HG03354 (cell line): Measurements from ENCODE around the gene MUC12.
"Not testable (repeated sequence)": the region's sequence is repeated elsewhere in the genome, so short reads cannot be mapped to it uniquely, and the experiment has no call there.

Experiments used
- ATAC-seq: cut with Tn5 transposase; IDR thresholded peaks from one replicate; pipeline ENCODE4 v1.9.1; 2021; ENCODE audit warnings: mild to moderate bottlenecking; ENCODE audit not compliant: unreplicated experiment, poor library complexity, severe bottlenecking

The MUC12 gene

DNA sequence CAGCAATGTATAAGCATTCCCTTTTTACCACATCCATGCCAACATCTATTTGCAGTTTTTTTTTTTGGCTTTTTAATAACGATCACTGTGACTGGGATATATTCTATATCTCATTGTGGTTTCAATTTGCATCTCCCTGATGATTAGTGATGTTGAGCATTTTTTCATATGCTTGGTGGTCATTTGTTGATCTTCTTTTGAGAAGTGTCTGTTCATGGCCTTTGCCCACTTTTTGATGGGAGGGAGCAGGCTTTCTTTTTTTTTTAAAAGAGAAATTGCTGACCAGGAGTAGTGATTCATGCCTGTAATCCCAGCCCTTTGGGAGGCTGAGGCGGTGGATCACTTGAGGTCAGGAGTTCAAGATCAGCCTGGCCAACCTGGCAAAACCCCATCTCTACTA, 54.5 kb downstream of the MUC12 start:
- ATAC-seq: no peak

DNA sequence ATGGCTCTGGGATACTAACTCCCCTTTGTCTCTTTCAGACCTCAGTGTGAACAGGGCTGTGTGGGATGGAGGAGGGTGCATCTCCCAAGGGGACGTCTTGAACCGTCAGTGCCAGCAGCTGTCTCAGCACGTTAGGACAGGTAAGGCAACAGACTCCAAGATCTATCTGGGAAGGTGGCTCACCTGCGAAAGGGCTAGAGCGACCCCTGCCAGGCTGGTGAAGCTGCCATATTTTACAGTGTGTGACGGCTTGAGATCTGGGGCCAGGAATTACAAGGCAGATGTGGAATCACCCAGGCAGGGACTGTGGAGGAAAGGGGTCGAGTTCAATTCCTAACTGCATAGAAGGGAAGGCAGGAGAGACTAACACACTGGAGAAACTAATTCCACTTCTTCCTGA, 61.7 kb downstream of the MUC12 start:
- no peak for ATAC-seq

DNA sequence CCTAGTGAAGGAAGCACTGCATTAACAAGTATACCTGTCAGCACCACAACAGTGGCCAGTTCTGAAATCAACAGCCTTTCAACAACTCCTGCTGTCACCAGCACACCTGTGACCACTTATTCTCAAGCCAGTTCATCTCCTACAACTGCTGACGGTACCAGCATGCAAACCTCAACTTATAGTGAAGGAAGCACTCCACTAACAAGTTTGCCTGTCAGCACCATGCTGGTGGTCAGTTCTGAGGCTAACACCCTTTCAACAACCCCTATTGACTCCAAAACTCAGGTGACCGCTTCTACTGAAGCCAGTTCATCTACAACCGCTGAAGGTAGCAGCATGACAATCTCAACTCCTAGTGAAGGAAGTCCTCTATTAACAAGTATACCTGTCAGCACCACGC, 66.6 kb downstream of the MUC12 start:
- no peak for ATAC-seq

DNA sequence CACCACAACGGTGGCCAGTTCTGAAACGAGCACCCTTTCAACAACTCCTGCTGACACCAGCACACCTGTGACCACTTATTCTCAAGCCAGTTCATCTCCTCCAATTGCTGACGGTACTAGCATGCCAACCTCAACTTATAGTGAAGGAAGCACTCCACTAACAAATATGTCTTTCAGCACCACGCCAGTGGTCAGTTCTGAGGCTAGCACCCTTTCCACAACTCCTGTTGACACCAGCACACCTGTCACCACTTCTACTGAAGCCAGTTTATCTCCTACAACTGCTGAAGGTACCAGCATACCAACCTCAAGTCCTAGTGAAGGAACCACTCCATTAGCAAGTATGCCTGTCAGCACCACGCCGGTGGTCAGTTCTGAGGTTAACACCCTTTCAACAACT, 71.9 kb downstream of the MUC12 start:
- ATAC-seq: not testable (repeated sequence)

DNA sequence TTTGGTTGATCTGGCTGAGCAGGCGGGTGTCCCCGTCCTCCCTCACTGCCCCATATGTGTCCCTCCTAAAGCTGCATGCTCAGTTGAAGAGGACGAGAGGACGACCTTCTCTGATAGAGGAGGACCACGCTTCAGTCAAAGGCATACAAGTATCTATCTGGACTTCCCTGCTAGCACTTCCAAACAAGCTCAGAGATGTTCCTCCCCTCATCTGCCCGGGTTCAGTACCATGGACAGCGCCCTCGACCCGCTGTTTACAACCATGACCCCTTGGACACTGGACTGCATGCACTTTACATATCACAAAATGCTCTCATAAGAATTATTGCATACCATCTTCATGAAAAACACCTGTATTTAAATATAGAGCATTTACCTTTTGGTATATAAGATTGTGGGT, 89.0 kb downstream of the MUC12 start:
- ATAC-seq: no peak

DNA sequence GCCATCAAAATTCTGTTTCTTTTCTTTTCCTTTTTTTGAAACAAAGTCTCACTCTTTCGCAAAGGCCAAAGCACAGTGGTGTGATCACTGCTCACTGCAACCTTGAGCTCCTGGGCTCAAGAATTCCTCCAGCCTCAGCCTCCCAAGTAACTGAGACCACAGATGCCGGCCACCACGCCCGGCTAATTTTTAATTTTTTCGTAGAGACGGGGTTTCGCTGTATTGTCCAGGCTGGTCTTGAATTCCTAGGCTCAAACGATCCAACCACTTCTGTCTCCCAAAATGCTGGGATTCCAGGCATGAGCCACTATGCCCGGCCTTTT, 90.2 kb downstream of the MUC12 start:
- ATAC-seq: no peak

DNA sequence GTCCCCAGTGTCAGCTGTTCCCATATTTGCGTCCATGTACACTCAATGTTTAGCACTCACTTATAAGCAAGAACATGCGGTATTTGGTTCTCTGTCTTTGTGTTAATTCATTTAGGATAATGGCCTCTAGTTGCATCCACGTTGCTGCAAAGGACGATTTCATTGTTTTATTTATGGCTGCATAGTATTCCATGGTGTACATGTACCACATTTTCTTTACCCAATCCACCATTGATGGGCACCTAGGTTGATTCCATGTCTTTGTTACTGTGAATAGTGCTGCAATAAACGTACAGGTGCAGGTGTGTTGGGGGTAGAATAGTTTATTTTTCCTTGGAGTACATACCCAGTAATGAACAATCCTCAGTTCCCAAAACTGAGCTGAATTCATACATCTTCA, 91.6 kb downstream of the MUC12 start:
- ATAC-seq: no peak

DNA sequence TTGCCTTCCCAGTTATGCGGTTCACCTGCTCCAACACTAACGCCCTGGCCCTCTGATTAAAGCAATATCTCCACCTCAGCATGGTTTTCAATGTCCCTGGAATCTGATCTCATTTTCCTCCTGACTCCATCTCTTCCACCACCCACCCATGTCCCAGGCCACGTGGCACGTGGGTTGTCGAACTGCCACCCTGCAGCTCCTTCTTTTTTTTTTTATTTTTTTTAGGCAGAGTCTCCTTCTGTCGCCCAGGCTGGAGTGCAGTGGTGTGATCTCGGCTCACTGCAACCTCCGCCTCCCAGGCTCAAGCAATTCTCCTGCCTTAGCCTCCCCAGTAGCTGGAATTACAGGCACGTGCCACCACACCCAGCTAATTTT, 94.8 kb downstream of the MUC12 start:
- ATAC-seq: not testable (repeated sequence)

DNA sequence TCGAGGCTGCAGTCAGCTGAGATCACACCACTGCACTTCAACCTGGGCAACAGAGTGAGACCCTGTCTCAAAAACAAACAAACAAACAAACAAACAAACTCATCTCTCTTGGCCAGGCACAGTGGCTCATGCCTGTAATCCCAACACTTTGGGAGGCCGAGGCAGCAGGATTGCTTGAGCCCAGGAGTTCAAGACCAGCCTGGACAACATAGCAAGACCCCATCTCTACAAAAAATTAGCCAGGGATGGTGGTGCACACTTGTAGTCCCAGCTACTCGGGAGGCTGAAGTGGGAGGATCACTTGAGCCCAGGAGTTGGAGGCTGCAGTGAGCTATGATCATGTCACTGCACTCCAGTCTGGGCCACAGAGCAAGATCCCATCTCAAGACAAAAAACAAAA, 95.8 kb downstream of the MUC12 start:
- ATAC-seq: not testable (repeated sequence)

DNA sequence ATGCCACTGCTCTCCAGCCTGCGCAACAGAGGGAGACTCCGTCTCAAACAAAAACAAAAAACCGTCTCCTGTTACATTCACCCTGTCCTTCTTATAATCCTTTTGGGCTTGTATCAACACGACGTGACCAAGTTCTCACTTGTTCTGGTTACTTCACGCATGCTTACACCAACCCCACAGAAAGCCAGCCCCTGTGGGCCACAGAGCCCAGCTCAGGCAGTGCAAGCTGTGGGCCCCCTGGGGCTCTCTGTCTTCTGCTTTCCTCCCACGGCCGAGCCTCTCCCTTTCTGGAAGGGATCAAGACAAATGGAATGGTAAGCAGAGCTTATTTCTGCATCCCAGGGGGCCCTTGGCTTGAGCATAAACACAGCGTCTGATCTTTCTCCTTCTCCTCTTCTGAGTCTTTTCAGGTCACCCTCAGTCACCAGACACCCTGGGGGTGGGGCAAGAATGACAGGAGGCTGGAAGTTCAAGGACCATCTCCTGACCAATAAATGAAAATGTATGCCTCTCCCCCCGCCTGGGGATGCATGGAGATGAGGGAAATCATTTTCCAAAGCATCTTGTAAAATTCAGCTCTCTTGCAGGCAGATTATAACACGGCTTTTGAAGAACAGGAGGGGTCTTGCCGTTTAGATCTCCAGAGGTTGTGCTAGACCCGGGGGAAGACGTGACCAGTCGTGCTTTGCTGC, 96.9 kb downstream of the MUC12 start:
- no peak for ATAC-seq

DNA sequence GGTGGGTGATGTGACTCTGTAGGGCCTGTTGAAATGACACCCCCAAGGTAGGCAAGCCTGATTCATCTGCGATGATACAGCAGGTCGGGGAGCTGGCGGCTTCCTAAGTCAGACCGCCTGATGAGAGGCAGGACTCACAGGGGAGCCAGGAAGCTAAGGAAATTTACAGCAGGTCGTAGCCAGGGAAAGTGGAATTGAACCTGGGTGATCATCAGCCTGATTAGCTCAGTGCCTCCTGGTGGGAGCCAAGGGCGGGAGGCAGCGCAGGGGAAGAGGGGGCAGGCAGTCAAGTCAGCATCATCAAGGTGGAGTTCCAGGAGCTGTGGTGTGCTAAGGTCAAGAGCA, 97.4 kb downstream of the MUC12 start:
- no peak for ATAC-seq

DNA sequence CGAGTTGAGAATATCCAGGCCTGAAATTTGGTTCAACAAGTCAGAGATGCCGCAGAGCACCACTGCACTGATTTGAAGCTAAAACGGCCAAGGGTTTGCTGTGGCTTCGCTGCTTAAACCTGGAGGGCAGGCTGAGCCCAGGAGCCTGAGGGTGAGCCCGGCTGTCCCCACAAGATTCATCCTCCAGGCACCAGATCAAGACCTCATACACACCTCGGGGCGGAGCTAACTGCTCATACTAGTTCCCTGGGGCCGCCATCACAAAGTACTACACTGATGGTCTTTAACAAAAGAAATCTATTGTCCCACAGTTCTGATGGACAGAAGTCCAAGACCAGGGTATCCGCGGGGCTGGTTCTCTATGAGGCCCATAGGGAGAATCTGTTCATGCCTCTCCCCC, 99.0 kb downstream of the MUC12 start:
- ATAC-seq: no peak
